IPS-NIHi7 (cell line): ENCODE measurements around the gene BLM.

Source experiments
- DNase-seq: peaks from one replicate; pipeline ENCODE4 v3.0.0; 2012; ENCODE audit warnings: mixed read lengths; ENCODE audit errors: extremely low spot score

BLM gene

GRCh38 chr15:90691982-90692773, 25.0 kb upstream of the BLM start:
- DNase-seq = no peak

DNA sequence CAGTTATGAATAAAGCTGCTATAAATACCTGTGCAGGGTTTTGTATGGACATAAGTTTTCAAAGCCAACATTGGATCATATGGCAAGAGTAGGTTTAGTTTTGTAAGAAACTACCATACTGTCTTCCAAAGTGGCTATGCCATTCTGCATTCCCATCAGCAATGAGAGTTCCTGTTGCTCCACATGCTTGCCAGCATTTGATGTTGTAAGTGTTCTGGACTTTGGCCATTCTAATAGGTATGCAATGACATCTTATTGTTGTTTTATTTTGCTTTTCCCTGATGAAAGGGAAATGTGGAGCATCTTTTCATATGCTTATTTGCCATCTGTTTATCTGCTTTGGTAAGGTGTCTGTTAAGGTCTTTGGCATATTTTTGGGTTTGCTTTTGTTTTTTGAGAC, 22.2 kb upstream of the BLM start:
- DNase-seq = no peak

DNA sequence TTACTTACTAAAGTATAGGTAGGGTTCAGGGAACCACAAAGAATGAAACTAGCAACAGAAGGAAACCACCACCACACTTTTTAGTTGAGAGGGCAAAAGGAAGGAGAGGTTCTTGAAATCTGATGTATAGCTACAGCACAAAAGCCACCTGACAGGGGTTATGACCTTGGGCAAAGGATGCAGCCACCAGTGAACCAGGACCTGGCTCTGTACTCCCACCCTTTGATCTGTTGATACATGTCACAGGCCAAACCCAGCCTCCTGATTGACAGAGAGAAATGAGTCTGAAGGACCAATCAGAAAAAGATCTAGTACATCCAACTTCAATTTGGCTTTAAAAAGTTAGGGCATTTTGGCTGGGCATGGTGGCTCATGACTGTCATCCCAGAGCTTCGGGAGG, 20.0 kb upstream of the BLM start:
- DNase-seq = no peak

DNA sequence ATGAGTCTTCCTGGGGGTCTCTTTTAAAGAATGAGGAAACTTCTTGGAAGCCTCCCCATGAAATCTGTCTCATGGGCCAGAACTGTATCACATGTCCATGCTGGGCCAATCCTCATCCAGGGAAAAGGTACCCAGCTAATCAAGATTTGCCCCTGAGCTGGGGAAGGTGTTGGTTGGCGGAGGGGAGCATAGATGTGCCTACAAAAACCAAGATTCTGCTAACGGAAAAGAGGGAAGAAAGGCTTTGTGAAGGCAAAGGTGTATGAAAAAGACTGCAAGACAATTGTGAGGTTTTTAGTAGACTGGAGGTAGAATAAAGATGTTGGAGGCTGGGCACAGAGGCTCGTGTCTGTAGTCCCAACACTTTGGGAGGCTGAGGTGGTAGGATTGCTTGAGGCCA, 18.5 kb upstream of the BLM start:
- DNase-seq = no peak

DNA sequence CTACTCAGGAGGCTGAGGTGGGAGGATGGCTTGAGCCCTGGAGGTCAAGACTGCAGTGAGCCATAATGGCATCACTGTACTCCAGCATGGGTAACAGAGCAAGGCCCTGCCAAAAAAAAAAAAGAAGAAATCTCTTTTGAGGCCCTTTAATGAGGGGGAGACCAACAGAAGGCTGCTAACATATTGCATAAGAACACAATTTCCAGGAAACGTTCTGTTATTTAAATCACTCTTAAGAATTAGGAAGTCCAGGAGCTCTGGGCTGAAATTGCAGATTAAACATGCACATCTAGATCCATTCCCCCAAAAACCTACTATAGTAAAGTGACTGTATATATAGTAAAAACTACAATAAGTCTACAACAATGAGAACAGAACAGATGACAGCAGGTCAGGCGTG, 16.1 kb upstream of the BLM start:
- DNase-seq = no peak

GRCh38 chr15:90701880-90702630, 15.1 kb upstream of the BLM start:
- no peak for DNase-seq

DNA sequence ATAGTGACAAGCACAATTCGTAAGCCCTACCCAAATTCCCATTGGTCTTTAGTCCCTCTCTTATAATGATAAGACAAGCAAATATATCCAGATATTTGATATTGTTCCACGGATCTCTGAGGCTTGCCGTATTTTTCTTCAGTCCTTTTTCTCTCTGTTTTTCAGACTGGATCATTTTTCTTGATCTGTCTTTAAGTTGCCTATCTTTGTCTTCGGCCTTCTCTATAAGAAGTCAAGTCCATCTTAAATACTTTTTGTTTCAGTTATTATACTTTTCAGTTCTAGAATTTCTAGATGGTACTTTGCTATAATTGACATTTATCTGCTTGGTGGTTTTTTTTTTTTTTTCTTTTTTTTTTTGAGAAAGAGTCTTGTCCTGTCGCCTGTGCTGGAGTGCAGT, 13.7 kb upstream of the BLM start:
- no peak for DNase-seq

DNA sequence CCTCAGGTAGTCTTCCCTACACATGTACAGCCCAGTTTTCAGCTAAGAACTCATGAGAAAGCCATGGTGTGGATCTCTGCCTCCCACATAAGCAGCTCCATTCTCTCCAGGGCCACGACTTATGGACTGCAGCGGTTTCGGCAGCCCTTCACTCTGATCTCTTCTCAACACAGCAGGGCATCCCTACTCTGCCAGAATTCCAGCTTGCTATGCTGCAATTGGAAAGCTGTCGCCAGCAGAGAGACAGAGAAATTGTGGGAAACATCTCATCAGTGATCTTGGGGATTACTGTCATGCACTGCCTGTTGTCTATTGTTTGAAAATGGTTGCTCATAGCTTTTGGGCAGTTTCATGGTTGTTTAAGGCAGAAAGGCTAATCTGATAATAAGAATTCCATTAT, 11.9 kb upstream of the BLM start:
- DNase-seq = no peak

- no peak for DNase-seq
Observed at GRCh38 chr15:90706394-90707327, 10.5 kb upstream of the BLM start.

- DNase-seq = no peak
Observed at GRCh38 chr15:90707489-90707888, 9.7 kb upstream of the BLM start.

DNA sequence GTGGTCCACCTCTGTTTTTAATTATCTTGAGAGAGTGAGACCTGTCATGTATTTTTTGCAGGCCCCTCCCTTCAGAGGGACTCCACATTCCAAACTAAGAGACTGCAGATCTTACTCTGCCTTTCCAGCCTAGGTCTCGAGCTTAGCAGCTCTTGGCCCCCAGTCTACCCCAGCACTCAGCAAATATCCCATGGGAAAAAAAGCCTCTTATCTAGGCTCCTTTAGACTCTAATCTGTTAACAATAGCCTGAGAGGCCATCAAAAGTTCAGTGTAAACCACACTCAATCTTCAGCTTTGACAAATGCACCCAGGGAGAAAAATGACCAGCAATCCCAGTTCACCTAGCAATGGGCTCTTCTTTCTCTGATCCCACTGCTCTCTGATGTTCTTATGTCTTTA, 8.6 kb upstream of the BLM start:
- DNase-seq = no peak

DNA sequence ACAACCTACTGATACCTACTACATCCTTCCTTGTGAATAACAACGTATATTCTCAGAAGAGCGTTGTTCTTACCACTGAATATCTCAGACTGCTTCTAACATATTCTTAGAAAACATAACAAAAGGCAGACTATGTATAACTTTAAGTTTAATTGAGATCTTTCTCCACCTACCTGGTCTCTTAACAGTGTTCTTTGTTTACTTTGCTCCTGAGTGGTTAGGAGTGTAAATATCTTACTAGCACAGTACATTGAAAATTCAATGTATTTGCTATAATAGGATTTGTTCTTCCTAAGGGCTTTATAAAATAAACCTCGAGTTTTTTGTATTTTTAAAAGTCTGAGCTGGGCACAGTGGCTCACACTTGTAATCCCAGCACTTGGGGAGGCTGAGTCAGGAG, 7.9 kb upstream of the BLM start:
- no peak for DNase-seq

DNA sequence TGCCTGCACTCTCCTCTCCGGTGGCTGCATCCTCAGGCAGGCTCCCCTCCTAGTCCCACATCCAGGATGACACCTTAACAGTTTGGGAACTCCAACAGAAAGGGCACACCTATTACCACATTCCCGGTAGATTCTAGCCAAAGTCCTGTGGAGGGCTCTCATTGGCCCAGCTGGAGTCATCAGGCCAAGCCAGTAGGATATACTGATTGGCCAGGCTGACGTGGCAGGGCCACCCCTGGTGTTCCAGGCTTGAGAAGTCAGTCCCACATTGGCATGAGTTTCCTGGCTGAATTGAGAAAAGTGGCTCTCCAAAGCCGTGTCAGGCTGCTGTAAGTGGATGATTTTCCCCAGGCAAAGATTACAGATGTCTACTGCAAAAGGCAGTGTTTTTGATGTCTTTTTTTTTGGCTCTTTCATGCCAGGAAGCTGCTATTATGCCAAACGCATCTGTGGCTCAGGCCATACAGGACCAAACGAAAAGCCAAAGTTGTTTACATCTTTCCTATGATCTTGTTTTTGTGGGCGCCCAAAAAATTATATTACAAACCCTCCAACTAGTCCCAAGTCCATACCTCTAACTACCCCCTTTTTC, 6.6 kb upstream of the BLM start:
- DNase-seq = peak; percentile 63

GRCh38 chr15:90711418-90711824, 5.7 kb upstream of the BLM start:
- DNase-seq = no peak

- no peak for DNase-seq
Observed at GRCh38 chr15:90711842-90712241, 5.3 kb upstream of the BLM start.

DNA sequence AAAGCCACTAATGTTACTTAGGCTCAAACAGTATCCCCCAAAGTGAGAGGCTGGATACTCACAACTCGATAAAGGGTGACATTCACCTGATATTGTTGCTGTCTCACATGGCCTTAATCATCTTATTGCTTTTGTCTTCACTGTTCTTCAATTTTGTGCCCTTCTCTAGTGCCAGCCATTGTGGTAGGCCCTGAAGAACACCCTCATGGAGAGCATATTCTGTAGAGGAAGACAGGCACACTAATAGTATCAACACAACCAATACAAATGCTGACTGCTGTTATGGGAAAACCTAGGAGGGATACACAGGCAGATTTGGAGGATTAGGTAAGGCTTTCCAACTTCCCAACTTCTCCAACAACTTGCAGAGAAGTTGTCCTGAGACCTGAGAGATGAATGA, 4.1 kb upstream of the BLM start:
- no peak for DNase-seq

- DNase-seq = no peak
Observed at GRCh38 chr15:90716317-90716975, 700 bp upstream of the BLM start.

DNA sequence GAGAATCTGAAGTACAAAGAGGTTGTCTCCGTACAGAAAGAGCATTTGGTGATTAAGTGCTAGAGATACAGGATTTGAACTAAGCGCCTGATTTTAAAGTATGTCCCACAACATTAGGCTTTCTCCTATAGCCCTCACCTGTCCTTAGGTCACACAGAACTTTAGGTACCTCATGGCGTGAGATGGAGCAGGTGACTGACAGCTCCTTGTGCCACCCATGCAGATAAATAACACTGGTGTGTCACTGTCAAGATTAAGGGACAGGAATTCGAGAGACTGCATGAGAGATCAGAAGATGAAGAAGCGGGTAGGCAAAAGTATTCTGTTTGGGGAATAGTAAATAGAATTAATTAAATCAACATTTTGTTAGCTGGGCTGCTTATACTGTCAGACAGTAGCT, 1.1 kb downstream of the BLM start:
- no peak for DNase-seq

DNA sequence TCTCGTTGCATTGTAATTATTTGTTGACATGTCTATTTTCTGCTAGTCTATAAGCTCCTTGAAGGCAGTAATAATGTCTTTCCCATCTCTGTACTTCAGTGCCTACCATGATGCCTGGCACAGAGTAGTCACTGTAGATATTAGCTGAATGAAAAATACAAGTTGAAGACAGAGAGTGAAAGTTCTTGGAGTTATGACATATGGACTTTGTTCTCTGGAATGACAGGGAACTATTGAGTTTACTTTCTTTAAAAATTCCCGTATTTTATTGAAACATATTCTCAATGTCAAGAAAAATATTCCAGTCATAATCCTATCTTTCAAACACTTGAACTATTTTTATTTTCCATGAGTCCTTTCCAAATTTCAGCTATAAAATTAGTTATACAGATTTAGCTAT, 3.0 kb downstream of the BLM start:
- DNase-seq = no peak

- no peak for DNase-seq
Observed at GRCh38 chr15:90729261-90729660, 12.1 kb downstream of the BLM start.

GRCh38 chr15:90730290-90730689, 13.1 kb downstream of the BLM start:
- DNase-seq = no peak
